ENCODE measurements around the gene FBXO48. TPM values are rescaled to one million over a fixed set of nuclear protein-coding genes. Genes with fewer than 3 reads are reported as not detected.

The FBXO48 gene
- total RNA-seq, 2 experiments from 2014 or later, result 1.5 to 6.8 TPM

GRCh38 chr2:68454719-68455118, 12.4 kb downstream of the FBXO48 start:
- CTCF ChIA-PET (ENCODE audit: unreplicated experiment), result no interaction called here
- H3K4me1 ChIP-seq (ENCODE audit: insufficient read depth, low read length, poor library complexity, severe bottlenecking), result peaks cover 8% of the 10 kb centered on the region
- H3K36me3 ChIP-seq (ENCODE audit: insufficient read depth, low read length), result no peaks in the 10 kb centered on the region
- H2AFZ ChIP-seq (ENCODE audit: low read length), result peak overlapping the region; percentile 90; the same call in 1 of the 2 replicates
- H3K27ac ChIP-seq (ENCODE audit: low read depth, low read length, poor library complexity, severe bottlenecking), result no peak overlapping the region
- H3K4me3 ChIP-seq (ENCODE audit: low read depth, low read length, poor library complexity, severe bottlenecking), result no peak overlapping the region
- no peak overlapping the region for H3K4me2 ChIP-seq (ENCODE audit: low read length)
- POLR2A ChIA-PET, result no interaction called here
- no TSS peak for BruUV-seq (replicated peaks)
- TF ChIP-seq EZH2phosphoT487 (IDR thresholded peaks at IDR 0.05; ENCODE audit: borderline replicate concordance, low read depth, low read length) (no peak), CTCF (conservative IDR thresholded peaks at IDR 0.05; ENCODE audit: low read length) (no peak)
- H3K9me3 ChIP-seq (ENCODE audit: low read length), result no peaks in the 10 kb centered on the region
- no peaks in the 10 kb centered on the region for H3K9me2 ChIP-seq (ENCODE audit: insufficient read depth, low read length)
- DNase-seq (ENCODE audit: low spot score), result no peak
- intact Hi-C loops (cut with micrococcal nuclease; ENCODE audit: unreplicated experiment), result no loop called here
- H3K79me2 ChIP-seq (ENCODE audit: insufficient read depth, low read depth, low read length), result no peaks in the 10 kb centered on the region
- H4K20me1 ChIP-seq (ENCODE audit: insufficient read depth, low read length), result no peaks in the 10 kb centered on the region

GRCh38 chr2:68453761-68454360, 13.2 kb downstream of the FBXO48 start:
- Histone ChIP-seq H4K20me1 (ENCODE audit: insufficient read depth, low read length) (no peaks in the 10 kb centered on the region), H3K36me3 (ENCODE audit: insufficient read depth, low read length) (no peaks in the 10 kb centered on the region), H3K4me3 (ENCODE audit: low read depth, low read length, poor library complexity, severe bottlenecking) (no peak overlapping the region), H3K9me2 (ENCODE audit: insufficient read depth, low read length) (no peaks in the 10 kb centered on the region), H3K79me2 (ENCODE audit: insufficient read depth, low read depth, low read length) (no peaks in the 10 kb centered on the region), H3K4me1 (ENCODE audit: insufficient read depth, low read length, poor library complexity, severe bottlenecking) (peaks cover 8% of the 10 kb centered on the region), H3K4me2 (ENCODE audit: low read length) (no peak overlapping the region), H3K27ac (ENCODE audit: low read depth, low read length, poor library complexity, severe bottlenecking) (no peak overlapping the region), H2AFZ (ENCODE audit: low read length) (peak overlapping the region; percentile 90), H3K9me3 (ENCODE audit: low read length) (no peaks in the 10 kb centered on the region)
- intact Hi-C loops (cut with micrococcal nuclease; ENCODE audit: unreplicated experiment), result no loop called here
- TF ChIP-seq CTCF (conservative IDR thresholded peaks at IDR 0.05; ENCODE audit: low read length) (no peak), EZH2phosphoT487 (IDR thresholded peaks at IDR 0.05; ENCODE audit: borderline replicate concordance, low read depth, low read length) (no peak)
- BruUV-seq (replicated peaks), result no TSS peak
- DNase-seq (ENCODE audit: low spot score), result no peak
- ChIA-PET CTCF (ENCODE audit: unreplicated experiment) (no interaction called here), POLR2A (interaction anchor here (0.7 to 2.4 kb wide), 6 partner anchors 8 to 225 kb away, joined by 3 to 10 read pairs (median 3); partner anchors contain the start of genes APLF and FBXO48)

- Histone ChIP-seq H3K4me1 (ENCODE audit: insufficient read depth, low read length, poor library complexity, severe bottlenecking) (peaks cover 8% of the 10 kb centered on the region), H3K9me3 (ENCODE audit: low read length) (no peaks in the 10 kb centered on the region), H4K20me1 (ENCODE audit: insufficient read depth, low read length) (no peaks in the 10 kb centered on the region), H3K4me3 (ENCODE audit: low read depth, low read length, poor library complexity, severe bottlenecking) (no peak overlapping the region), H3K9me2 (ENCODE audit: insufficient read depth, low read length) (no peaks in the 10 kb centered on the region), H3K36me3 (ENCODE audit: insufficient read depth, low read length) (no peaks in the 10 kb centered on the region), H3K27ac (ENCODE audit: low read depth, low read length, poor library complexity, severe bottlenecking) (no peak overlapping the region), H2AFZ (ENCODE audit: low read length) (peak overlapping the region; percentile 82), H3K4me2 (ENCODE audit: low read length) (no peak overlapping the region), H3K79me2 (ENCODE audit: insufficient read depth, low read depth, low read length) (no peaks in the 10 kb centered on the region)
- BruUV-seq (replicated peaks), result no TSS peak
- ChIA-PET POLR2A (interaction anchor here (0.6 to 2.4 kb wide), 4 partner anchors 8 to 15 kb away, joined by 3 to 10 read pairs (median 4); partner anchors contain the start of genes APLF and FBXO48), CTCF (ENCODE audit: unreplicated experiment) (no interaction called here)
- no peak for TF ChIP-seq EZH2phosphoT487 (IDR thresholded peaks at IDR 0.05; ENCODE audit: borderline replicate concordance, low read depth, low read length)
- TF ChIP-seq CTCF (conservative IDR thresholded peaks at IDR 0.05; ENCODE audit: low read length), result no peak
- no peak for DNase-seq (ENCODE audit: low spot score)
- intact Hi-C loops (cut with micrococcal nuclease; ENCODE audit: unreplicated experiment), result no loop called here
These were observed 14.8 kb downstream of the FBXO48 start for GRCh38 chr2:68452158-68452900.
